Colonic mucosa (tissue), 4 donors: ENCODE data around the gene UBE2L6. TPM values are rescaled to one million over a fixed set of nuclear protein-coding genes. Genes with fewer than 3 reads are reported as not detected.

ENCODE experiments used
- DNase-seq: peaks from one replicate; pipeline ENCODE4 v3.0.0-alpha.2; 2020
- H3K27ac ChIP-seq: fragments of 200-600 bp; one replicate; pipeline ENCODE4 v1.8.0; 2021
- H3K27me3 ChIP-seq: fragments of 200-600 bp; one replicate; pipeline ENCODE4 v1.8.0; 2021
- H3K36me3 ChIP-seq: fragments of 200-600 bp; one replicate; pipeline ENCODE4 v1.8.0; 2021
- H3K4me1 ChIP-seq: fragments of 200-600 bp; one replicate; pipeline ENCODE4 v1.8.0; 2021; ENCODE audit warnings: mild to moderate bottlenecking
- H3K4me3 ChIP-seq: fragments of 200-600 bp; one replicate; pipeline ENCODE4 v1.8.0; 2021
- H3K9ac ChIP-seq, 2 donors: one replicate each; pipeline ENCODE4 v1.7.0; 2013; ENCODE audit warnings: control low read depth in 2 of 2, low read depth in 2 of 2, low read length in 2 of 2
- H3K9me3 ChIP-seq: fragments of 200-600 bp; one replicate; pipeline ENCODE4 v1.8.0; 2021
- intact Hi-C: fragments of 100-400 bp; cut with DNase I; formaldehyde crosslinking; loops from one replicate; pipeline ENCODE4 v1.14.1; 2022
- total RNA-seq, 2 donors: library from RNA; stranded (reverse); fragmentation: NEBNext Ultra II Directional in 1 of 2; extraction: Animal tissue kit (Norgen Biotek cat#: 25700) in 1 of 2; gene quantifications; one replicate each; pipeline ENCODE4 v1.2.1, GENCODE V29; 2021
- TF ChIP-seq, protein P1 (sequence below): fragments of 200-600 bp; IDR thresholded peaks from one replicate; pipeline ENCODE4 v1.8.0; 2022; ENCODE audit warnings: antibody characterized with exemption, mild to moderate bottlenecking
- donor health status: healthy.
- donor health status: DM: no; HTN: no; CAD: no.
- donor health status: DM: no; HTN: no; CAD: no.

UBE2L6 gene
- total RNA-seq, 2 donors from 2014 or later: 28.3 to 35.3 TPM

DNA sequence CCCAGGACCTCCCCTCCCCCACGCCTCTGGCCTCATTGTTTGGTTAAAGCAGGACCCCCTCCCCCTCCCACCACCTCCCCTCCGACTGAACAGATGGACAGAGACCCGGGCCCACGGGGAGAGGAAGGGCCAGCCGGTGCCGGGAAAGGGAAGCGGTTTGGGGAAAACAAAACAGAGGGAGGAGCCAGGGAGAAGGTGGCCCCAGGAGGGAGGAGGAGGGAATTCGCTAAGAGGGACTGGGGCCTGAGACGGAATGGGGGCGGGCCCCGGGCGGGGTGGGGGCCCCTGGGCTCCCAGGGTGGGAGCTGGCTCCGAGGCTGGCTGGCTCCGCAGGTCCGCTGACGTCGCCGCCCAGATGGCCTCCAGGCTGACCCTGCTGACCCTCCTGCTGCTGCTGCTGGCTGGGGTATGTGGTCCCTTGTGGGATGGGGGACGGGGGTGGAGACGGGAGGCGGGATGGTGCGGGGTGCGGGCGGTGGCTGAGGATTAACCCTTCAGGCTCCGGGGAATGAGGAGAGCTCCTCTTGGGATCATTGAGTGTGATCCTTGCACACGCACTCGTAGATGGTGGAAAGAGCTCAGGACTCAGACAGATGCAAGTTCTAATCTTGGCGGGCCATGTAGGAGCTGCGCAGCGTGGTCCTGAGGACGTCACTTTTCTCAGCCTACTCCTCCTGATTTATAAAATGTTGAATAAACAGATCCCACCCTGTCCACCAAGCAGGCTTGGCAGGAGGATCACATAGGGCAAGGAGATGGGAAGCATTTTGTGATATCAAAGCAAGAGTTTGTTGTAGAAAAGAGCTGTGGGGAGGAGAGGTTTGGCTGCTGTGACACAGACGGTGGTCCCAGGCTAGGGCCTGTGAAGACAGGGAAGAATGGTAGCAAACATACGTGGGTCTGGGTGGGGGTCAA, 30.7 kb upstream of the UBE2L6 start:
- H3K27me3 ChIP-seq: no peaks in the 10 kb centered on the region
- H3K36me3 ChIP-seq: no peaks in the 10 kb centered on the region
- TF ChIP-seq, protein P1, sequence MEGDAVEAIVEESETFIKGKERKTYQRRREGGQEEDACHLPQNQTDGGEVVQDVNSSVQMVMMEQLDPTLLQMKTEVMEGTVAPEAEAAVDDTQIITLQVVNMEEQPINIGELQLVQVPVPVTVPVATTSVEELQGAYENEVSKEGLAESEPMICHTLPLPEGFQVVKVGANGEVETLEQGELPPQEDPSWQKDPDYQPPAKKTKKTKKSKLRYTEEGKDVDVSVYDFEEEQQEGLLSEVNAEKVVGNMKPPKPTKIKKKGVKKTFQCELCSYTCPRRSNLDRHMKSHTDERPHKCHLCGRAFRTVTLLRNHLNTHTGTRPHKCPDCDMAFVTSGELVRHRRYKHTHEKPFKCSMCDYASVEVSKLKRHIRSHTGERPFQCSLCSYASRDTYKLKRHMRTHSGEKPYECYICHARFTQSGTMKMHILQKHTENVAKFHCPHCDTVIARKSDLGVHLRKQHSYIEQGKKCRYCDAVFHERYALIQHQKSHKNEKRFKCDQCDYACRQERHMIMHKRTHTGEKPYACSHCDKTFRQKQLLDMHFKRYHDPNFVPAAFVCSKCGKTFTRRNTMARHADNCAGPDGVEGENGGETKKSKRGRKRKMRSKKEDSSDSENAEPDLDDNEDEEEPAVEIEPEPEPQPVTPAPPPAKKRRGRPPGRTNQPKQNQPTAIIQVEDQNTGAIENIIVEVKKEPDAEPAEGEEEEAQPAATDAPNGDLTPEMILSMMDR: no peak
- intact Hi-C loops: no loop called here
- H3K9me3 ChIP-seq: no peaks in the 10 kb centered on the region
- H3K27ac ChIP-seq: peak overlapping the region; percentile 60
- DNase-seq: peak; percentile 60
- H3K4me1 ChIP-seq: no peaks in the 10 kb centered on the region
- peak overlapping the region; percentile 23 for H3K4me3 ChIP-seq
- H3K9ac ChIP-seq: peak overlapping the region; percentile 15 to 63

DNA sequence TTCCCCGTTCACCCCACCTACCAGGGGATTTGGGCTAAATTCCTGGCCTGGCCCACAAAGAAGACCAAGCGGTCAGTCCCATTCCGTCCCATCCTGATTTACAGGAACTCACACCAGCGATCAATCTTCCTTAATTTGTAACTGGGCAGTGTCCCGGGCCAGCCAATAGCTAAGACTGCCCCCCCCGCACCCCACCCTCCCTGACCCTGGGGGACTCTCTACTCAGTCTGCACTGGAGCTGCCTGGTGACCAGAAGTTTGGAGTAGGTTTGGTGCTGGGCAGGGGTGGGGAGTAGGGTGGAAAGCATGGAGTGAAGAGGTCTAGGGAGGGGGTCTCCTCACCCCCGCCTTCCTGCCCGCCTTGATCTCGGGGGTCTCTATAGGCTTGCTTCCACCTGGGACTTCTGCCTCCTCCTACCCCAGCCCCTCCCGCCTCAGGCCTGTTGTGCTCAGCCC, 30.0 kb upstream of the UBE2L6 start, which contains the start of gene SERPING1:
TSS of gene SERPING1 (plus strand) at position 225 of the 455 bp plus-strand sequence. CDS start 586 bp downstream, outside the sequence.
- peak within 1 kb of the TSS; percentile 15 to 63 for H3K9ac ChIP-seq
- TF ChIP-seq, protein P1: no peak
- peak within 1 kb of the TSS; percentile 23 for H3K4me3 ChIP-seq

GRCh38 chr11:57596266-57596885, 28.9 kb upstream of the UBE2L6 start:
- H3K9ac ChIP-seq: no peak overlapping the region
- TF ChIP-seq, protein P1: no peak
- H3K27me3 ChIP-seq: no peaks in the 10 kb centered on the region
- DNase-seq: no peak
- H3K9me3 ChIP-seq: no peaks in the 10 kb centered on the region
- intact Hi-C loops: no loop called here
- no peaks in the 10 kb centered on the region for H3K36me3 ChIP-seq
- no peak overlapping the region for H3K4me3 ChIP-seq
- H3K27ac ChIP-seq: peak overlapping the region; percentile 60
- no peaks in the 10 kb centered on the region for H3K4me1 ChIP-seq

More for the DNA sequence above, 30.0 kb upstream of the UBE2L6 start, which contains the start of gene SERPING1:
- Histone ChIP-seq H3K36me3 (no peaks in the 10 kb centered on the region), H3K27me3 (no peaks in the 10 kb centered on the region), H3K9me3 (no peaks in the 10 kb centered on the region), H3K27ac (peak within 1 kb of the TSS; percentile 60), H3K4me1 (no peaks in the 10 kb centered on the region)
- peak; percentile 48 for DNase-seq
- intact Hi-C loops: no loop called here

- intact Hi-C loops: no loop called here
- no peaks in the 10 kb centered on the region for H3K36me3 ChIP-seq
- H3K27me3 ChIP-seq: no peaks in the 10 kb centered on the region
- H3K9ac ChIP-seq: no peak overlapping the region
- H3K4me1 ChIP-seq: no peaks in the 10 kb centered on the region
- TF ChIP-seq, protein P1: no peak
- no peak for DNase-seq
- H3K4me3 ChIP-seq: no peak overlapping the region
- no peaks in the 10 kb centered on the region for H3K9me3 ChIP-seq
- no peak overlapping the region for H3K27ac ChIP-seq
Observed at GRCh38 chr11:57588046-57588710, 20.7 kb upstream of the UBE2L6 start.

GRCh38 chr11:57586711-57587245, 19.3 kb upstream of the UBE2L6 start:
- Histone ChIP-seq H3K36me3 (no peaks in the 10 kb centered on the region), H3K4me3 (no peak overlapping the region), H3K4me1 (no peaks in the 10 kb centered on the region), H3K9ac (no peak overlapping the region), H3K27ac (no peak overlapping the region), H3K27me3 (no peaks in the 10 kb centered on the region), H3K9me3 (no peaks in the 10 kb centered on the region)
- intact Hi-C loops: no loop called here
- TF ChIP-seq, protein P1: no peak
- DNase-seq: no peak
